SH-SY5Y (cell line): ENCODE data around the gene PTPRA.

Experiments
- GATA2 ChIP-seq: IDR thresholded peaks from 2 replicates; pipeline ENCODE4 v1.6.1; 2011; ENCODE audit warnings: mild to moderate bottlenecking, low read depth, low read length
- GATA3 ChIP-seq: IDR thresholded peaks from 2 replicates; pipeline ENCODE4 v1.6.1; 2011; ENCODE audit warnings: low read depth, mild to moderate bottlenecking, low read length, moderate library complexity

DNA sequence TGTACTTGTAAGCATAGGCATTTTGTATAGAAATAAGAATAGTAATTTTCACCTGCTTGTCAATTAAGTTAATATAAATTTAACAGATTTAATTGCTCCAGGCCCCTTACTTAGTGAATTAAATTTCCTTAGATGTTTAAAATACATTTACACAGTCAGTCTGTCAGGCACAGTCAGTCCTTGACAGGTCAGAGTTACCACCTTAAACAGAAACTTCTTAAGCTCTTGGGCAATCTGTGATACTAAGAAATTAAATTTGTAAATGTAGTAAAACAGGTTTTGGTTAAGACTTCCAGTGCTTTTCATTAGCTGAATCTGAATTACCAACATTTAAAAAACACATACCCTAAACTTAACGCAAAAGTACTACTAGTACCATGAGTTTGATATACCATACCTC, 15.9 kb downstream of the PTPRA start:
- TF ChIP-seq GATA2 (no peak), GATA3 (no peak)
